ENCODE measurements around the gene GSN.
A peak's percentile ranks its signal among the peaks of the same experiment; 100 is the strongest.

Gene GSN

DNA sequence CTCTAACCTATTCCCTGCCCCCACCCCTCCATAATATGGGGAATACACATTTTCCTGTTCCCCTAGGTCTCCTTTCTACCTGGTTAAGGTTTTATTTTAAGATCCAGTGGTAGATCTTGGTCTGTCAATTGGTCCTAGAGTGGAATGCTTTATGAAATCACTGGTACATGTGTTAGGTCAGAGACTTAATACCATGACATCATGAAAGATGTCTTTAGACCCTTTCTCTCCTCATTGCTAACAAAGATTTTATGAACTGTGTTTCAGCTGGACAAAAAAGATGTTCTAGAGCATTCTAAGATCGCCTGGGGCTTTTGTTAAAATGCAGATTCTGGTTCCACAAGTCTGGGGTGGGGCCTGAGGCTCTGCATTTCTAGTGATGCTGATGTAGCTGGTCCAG lies 9.1 kb downstream of the GSN start:
- H3K27me3 ChIP-seq (ENCODE audit: insufficient read depth, low read length) = no peaks in the 10 kb centered on the region
- peaks cover 7% of the 10 kb centered on the region for H3K4me1 ChIP-seq (ENCODE audit: insufficient read depth, low read length, severe bottlenecking)
- H4K20me1 ChIP-seq (ENCODE audit: insufficient read depth, low read length) = no peaks in the 10 kb centered on the region
- H3K4me2 ChIP-seq (ENCODE audit: low read length) = no peak overlapping the region
- H3K9me2 ChIP-seq (ENCODE audit: low read depth, low read length) = no peaks in the 10 kb centered on the region
- H3K36me3 ChIP-seq (ENCODE audit: insufficient read depth, low read length) = no peaks in the 10 kb centered on the region
- H3K79me2 ChIP-seq (ENCODE audit: insufficient read depth, low read length) = no peaks in the 10 kb centered on the region
- H2AFZ ChIP-seq (ENCODE audit: low read length) = no peak overlapping the region
- H3K9ac ChIP-seq (ENCODE audit: low read length) = no peak overlapping the region
- H3K9me3 ChIP-seq (ENCODE audit: low read length) = no peaks in the 10 kb centered on the region
- no peak overlapping the region for H3K27ac ChIP-seq (ENCODE audit: low read depth, low read length, poor library complexity, severe bottlenecking)
- TF ChIP-seq, protein P1, sequence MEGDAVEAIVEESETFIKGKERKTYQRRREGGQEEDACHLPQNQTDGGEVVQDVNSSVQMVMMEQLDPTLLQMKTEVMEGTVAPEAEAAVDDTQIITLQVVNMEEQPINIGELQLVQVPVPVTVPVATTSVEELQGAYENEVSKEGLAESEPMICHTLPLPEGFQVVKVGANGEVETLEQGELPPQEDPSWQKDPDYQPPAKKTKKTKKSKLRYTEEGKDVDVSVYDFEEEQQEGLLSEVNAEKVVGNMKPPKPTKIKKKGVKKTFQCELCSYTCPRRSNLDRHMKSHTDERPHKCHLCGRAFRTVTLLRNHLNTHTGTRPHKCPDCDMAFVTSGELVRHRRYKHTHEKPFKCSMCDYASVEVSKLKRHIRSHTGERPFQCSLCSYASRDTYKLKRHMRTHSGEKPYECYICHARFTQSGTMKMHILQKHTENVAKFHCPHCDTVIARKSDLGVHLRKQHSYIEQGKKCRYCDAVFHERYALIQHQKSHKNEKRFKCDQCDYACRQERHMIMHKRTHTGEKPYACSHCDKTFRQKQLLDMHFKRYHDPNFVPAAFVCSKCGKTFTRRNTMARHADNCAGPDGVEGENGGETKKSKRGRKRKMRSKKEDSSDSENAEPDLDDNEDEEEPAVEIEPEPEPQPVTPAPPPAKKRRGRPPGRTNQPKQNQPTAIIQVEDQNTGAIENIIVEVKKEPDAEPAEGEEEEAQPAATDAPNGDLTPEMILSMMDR (IDR thresholded peaks at IDR 0.05; ENCODE audit: low read length) = no peak
- TF ChIP-seq EZH2 (IDR thresholded peaks at IDR 0.05; ENCODE audit: borderline replicate concordance, low read length) = no peak
- H3K4me3 ChIP-seq (ENCODE audit: low read depth, low read length, poor library complexity, severe bottlenecking) = no peak overlapping the region
- H3F3A ChIP-seq (ENCODE audit: insufficient read depth, low read length) = no peaks in the 10 kb centered on the region

DNA sequence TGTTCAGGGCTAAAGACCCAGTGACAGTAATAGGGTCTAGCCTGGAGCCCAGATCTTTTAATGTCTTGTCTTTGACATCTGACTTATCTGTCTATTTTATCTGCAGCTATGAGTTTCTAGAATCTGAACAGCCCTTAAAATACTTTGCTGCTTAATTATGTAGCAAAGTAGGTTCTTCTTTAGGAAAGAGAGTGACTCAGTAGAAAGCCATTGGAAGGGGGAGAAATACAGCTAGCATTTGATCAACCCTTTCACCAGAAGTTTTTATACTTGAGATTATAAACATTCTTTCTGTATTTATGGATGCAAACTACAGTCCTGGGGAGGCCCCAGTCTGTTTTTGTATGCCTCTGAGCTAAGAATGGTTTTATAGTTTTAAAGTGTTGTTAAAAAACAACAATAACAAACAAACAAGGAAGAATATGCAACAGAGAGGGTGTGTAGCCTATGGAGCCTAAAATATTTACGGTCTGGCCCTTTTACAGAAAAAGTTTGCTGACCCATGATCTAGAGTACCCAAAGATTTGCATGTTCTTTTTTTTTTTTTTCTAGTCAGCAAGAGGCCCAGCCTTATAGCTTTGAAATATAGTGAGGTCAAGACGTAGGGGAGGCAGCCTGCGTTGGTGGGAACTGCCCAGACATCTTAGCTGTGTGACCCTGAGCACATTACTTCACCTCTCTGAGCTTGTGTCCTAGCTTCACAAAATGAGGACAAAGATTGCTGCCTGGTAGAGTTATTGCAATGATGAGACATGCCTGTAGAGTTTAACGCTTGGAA lies 9.7 kb downstream of the GSN start:
- no peak overlapping the region for H2AFZ ChIP-seq (ENCODE audit: low read length)
- H3K36me3 ChIP-seq (ENCODE audit: insufficient read depth, low read length) = no peaks in the 10 kb centered on the region
- no peak overlapping the region for H3K27ac ChIP-seq (ENCODE audit: low read depth, low read length, poor library complexity, severe bottlenecking)
- H3K4me3 ChIP-seq (ENCODE audit: low read depth, low read length, poor library complexity, severe bottlenecking) = no peak overlapping the region
- peaks cover 13% of the 10 kb centered on the region for H3K4me1 ChIP-seq (ENCODE audit: insufficient read depth, low read length, severe bottlenecking)
- no peaks in the 10 kb centered on the region for H3K9me2 ChIP-seq (ENCODE audit: low read depth, low read length)
- H3K27me3 ChIP-seq (ENCODE audit: insufficient read depth, low read length) = no peaks in the 10 kb centered on the region
- TF ChIP-seq, protein P1 (IDR thresholded peaks at IDR 0.05; ENCODE audit: low read length) = no peak
- no peak for TF ChIP-seq EZH2 (IDR thresholded peaks at IDR 0.05; ENCODE audit: borderline replicate concordance, low read length)
- H3K79me2 ChIP-seq (ENCODE audit: insufficient read depth, low read length) = no peaks in the 10 kb centered on the region
- H4K20me1 ChIP-seq (ENCODE audit: insufficient read depth, low read length) = no peaks in the 10 kb centered on the region
- H3K9ac ChIP-seq (ENCODE audit: low read length) = no peak overlapping the region
- no peaks in the 10 kb centered on the region for H3F3A ChIP-seq (ENCODE audit: insufficient read depth, low read length)
- no peak overlapping the region for H3K4me2 ChIP-seq (ENCODE audit: low read length)
- no peaks in the 10 kb centered on the region for H3K9me3 ChIP-seq (ENCODE audit: low read length)

DNA sequence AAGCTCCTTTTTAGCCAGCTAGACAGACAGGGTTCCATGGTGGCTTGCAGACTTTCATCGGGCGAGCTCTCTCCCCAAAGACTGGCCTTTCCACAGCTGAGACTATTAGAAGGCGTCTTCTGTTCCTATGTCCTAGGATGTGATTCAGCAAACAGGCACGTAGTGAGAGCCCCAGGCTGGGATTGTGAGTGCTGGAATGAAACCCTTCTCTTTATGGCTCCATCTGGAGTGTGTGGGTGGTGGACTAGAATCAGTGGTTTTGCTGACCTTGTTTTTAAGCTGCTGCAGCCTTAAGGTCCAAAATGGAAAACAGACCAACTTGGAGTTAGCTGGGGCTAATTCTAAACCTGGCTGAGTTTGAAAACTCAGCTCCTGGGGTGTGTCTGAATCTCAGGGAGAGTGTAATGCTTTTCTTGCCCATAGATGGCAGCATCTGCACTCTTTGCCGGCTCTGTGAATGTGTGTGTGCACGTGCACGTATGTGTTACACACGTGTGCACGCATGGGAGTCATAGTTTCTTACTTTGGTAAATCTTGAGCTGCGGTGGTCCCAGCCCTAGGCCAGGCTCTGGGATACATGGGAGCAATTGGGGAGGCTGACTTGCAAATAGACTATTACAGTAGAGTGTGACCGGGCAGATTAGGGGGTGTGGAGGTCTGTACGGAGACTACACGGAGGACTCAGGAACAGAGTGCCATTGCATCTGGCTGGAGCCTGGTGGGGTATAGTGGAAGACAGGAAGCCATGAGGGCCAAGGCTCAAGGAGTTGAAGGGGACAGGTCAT lies 10.7 kb downstream of the GSN start:
- H3K27ac ChIP-seq (ENCODE audit: low read depth, low read length, poor library complexity, severe bottlenecking) = no peak overlapping the region
- H3K9me2 ChIP-seq (ENCODE audit: low read depth, low read length) = no peaks in the 10 kb centered on the region
- no peak overlapping the region for H3K9ac ChIP-seq (ENCODE audit: low read length)
- no peaks in the 10 kb centered on the region for H4K20me1 ChIP-seq (ENCODE audit: insufficient read depth, low read length)
- H3K4me2 ChIP-seq (ENCODE audit: low read length) = peak overlapping the region; percentile 46; the same call in 1 of the 2 replicates
- H3K4me3 ChIP-seq (ENCODE audit: low read depth, low read length, poor library complexity, severe bottlenecking) = peak overlapping the region; percentile 20
- H3K79me2 ChIP-seq (ENCODE audit: insufficient read depth, low read length) = no peaks in the 10 kb centered on the region
- H3F3A ChIP-seq (ENCODE audit: insufficient read depth, low read length) = no peaks in the 10 kb centered on the region
- H3K4me1 ChIP-seq (ENCODE audit: insufficient read depth, low read length, severe bottlenecking) = peaks cover 19% of the 10 kb centered on the region
- no peaks in the 10 kb centered on the region for H3K9me3 ChIP-seq (ENCODE audit: low read length)
- TF ChIP-seq EZH2 (IDR thresholded peaks at IDR 0.05; ENCODE audit: borderline replicate concordance, low read length) = no peak
- TF ChIP-seq, protein P1 (IDR thresholded peaks at IDR 0.05; ENCODE audit: low read length) = peak; percentile 86
- no peaks in the 10 kb centered on the region for H3K27me3 ChIP-seq (ENCODE audit: insufficient read depth, low read length)
- no peak overlapping the region for H2AFZ ChIP-seq (ENCODE audit: low read length)
- H3K36me3 ChIP-seq (ENCODE audit: insufficient read depth, low read length) = no peaks in the 10 kb centered on the region

Measured in OCI-LY1 (cell line).